K562 (cell line): ENCODE measurements around the gene TXNRD2. TPM values are rescaled to one million over a fixed set of nuclear protein-coding genes. Genes with fewer than 3 reads are reported as not detected.

Experiments used
- BDP1 ChIP-seq: IDR thresholded peaks from 3 replicates; pipeline ENCODE4 v1.6.1; 2011; ENCODE audit not compliant: insufficient read length, insufficient read depth
- BHLHE40 ChIP-seq: IDR thresholded peaks from 2 replicates; pipeline ENCODE4 v1.6.1; 2011; ENCODE audit warnings: low read length, improper control_type of control experiment
- CGGBP1 ChIP-seq: fragments of 250-450 bp; sonication (Bioruptor Pico); IDR thresholded peaks from 2 replicates; pipeline ENCODE4 v1.9.0; 2021; ENCODE audit warnings: mild to moderate bottlenecking
- DMBX1 ChIP-seq: fragments of 250-450 bp; sonication (Bioruptor Pico); IDR thresholded peaks from 2 replicates; pipeline ENCODE4 v1.8.0; 2022; ENCODE audit warnings: inconsistent platforms, mild to moderate bottlenecking, moderate library complexity, borderline replicate concordance
- KAT2B ChIP-seq: IDR thresholded peaks from one replicate; pipeline ENCODE4 v1.6.1; 2012; ENCODE audit warnings: low read depth, mild to moderate bottlenecking, control low read depth, inconsistent platforms, low read length, moderate library complexity
- NFE2L1 ChIP-seq: fragments of 450-650 bp; IDR thresholded peaks from 2 replicates; pipeline ENCODE4 v1.6.1; 2016; ENCODE audit warnings: missing genetic modification characterization, low read depth, mild to moderate bottlenecking, missing compliant biosample characterization, moderate library complexity, borderline replicate concordance
- POLR2G ChIP-seq: fragments of 200-400 bp; formaldehyde crosslinking; IDR thresholded peaks from 2 replicates; pipeline ENCODE4 v1.6.1; 2017; ENCODE audit warnings: low read depth, mild to moderate bottlenecking, antibody characterized with exemption, low read length, moderate library complexity
- SMARCC2 ChIP-seq: fragments of 450-650 bp; IDR thresholded peaks from 2 replicates; pipeline ENCODE4 v1.6.1; 2017; ENCODE audit warnings: antibody characterized with exemption, moderate library complexity, mild to moderate bottlenecking, low read depth
- SP2 ChIP-seq: IDR thresholded peaks from 2 replicates; pipeline ENCODE4 v1.6.1; 2011; ENCODE audit warnings: mild to moderate bottlenecking, low read depth, low read length, moderate library complexity; ENCODE audit not compliant: poor library complexity, severe bottlenecking; ENCODE audit errors: extremely low read depth
- ZNF639 ChIP-seq, 2 experiments: fragments of 200-800 bp in 1 of 2; sonication (Bioruptor generic) in 1 of 2; sonication (generic) in 1 of 2; formaldehyde crosslinking in 1 of 2; IDR thresholded peaks in 1 of 2; conservative IDR thresholded peaks in 1 of 2; 2 replicates each; pipeline versions ENCODE4 v1.5.0 to v1.6.1; 2016 to 2020; ENCODE audit warnings: missing compliant biosample characterization in 1 of 2, missing genetic modification characterization in 1 of 2, missing genetic modification reagents in 1 of 2
- polyA plus RNA-seq, 8 experiments: library from polyadenylated mRNA; depleted of rRNA in 4 of 8; stranded (reverse) in 5 of 8; unstranded in 3 of 8; fragments of >200 nt; fragmentation: Nextera tagmentation in 2 of 8; fragmentation: Illumina TruSeq in 1 of 8; extraction: Ambion mirVana in 2 of 8; extraction: Trizol in 1 of 8; gene quantifications; 2 replicates each; pipeline versions ENCODE4 v1.2.1 to v1.2.3, GENCODE V29; 2011 to 2014; ENCODE audit warnings: inconsistent platforms in 1 of 8, missing spikeins in 1 of 8
- total RNA-seq, 7 experiments: library from RNA; depleted of rRNA in 6 of 7; stranded (reverse); fragments of >200 nt in 6 of 7; fragmentation: Illumina TruSeq in 2 of 7; extraction: Trizol in 2 of 7; gene quantifications; 2 replicates each; pipeline versions ENCODE4 v1.2.1 to v1.2.3, GENCODE V29; 2011 to 2021; ENCODE audit warnings: low replicate concordance in 1 of 7
- TF ChIP-seq, protein P1 (sequence below), 2 experiments: fragments of 250-450 bp in 1 of 2; fragments of 450-650 bp in 1 of 2; sonication (Bioruptor Pico) in 1 of 2; IDR thresholded peaks; 2 replicates each; pipeline versions ENCODE4 v1.6.1 to v1.8.0; 2016 to 2021; ENCODE audit warnings: mild to moderate bottlenecking in 2 of 2, moderate library complexity in 2 of 2, missing compliant biosample characterization in 1 of 2, missing genetic modification characterization in 1 of 2
- TF ChIP-seq, protein P2 (sequence below): sonication (generic); formaldehyde crosslinking; IDR thresholded peaks from 2 replicates; pipeline ENCODE4 v1.8.0; 2022; ENCODE audit warnings: mild to moderate bottlenecking, missing genetic modification reagents
- TF ChIP-seq, protein P3 (sequence below): fragments of 450-650 bp; conservative IDR thresholded peaks from 2 replicates; pipeline ENCODE4 v1.6.1; 2016; ENCODE audit warnings: missing genetic modification characterization, low read depth, mild to moderate bottlenecking, missing compliant biosample characterization, moderate library complexity
- TF ChIP-seq, protein P4 (sequence below): sonication (generic); formaldehyde crosslinking; IDR thresholded peaks from 2 replicates; pipeline ENCODE4 v1.8.1; 2023; ENCODE audit warnings: missing genetic modification reagents, mild to moderate bottlenecking, borderline replicate concordance

Gene TXNRD2
- total and polyA plus RNA-seq, 9 of the 15 experiments (the other 6 are each of a cell fraction or from before 2014, with no cell fraction given): 3.3 to 80.2 (median 49.4) TPM

GRCh38 chr22:19842393-19843106, 99.1 kb downstream of the TXNRD2 start (continued):
- TF ChIP-seq, protein P1, sequence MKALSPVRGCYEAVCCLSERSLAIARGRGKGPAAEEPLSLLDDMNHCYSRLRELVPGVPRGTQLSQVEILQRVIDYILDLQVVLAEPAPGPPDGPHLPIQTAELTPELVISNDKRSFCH (CRISPR knock-in tag; IDR thresholded peaks at IDR 0.05): no peak
- TF ChIP-seq, protein P1 (tag; IDR thresholded peaks at IDR 0.05): no peak
- no peak; a peak in 1 of 4 replicates for TF ChIP-seq ZNF639 (CRISPR knock-in tag; conservative IDR thresholded peaks at IDR 0.05 in 1 of 2, IDR thresholded peaks at IDR 0.05 in 1 of 2)
- no peak for TF ChIP-seq CGGBP1 (CRISPR knock-in tag)
- no peak for TF ChIP-seq KAT2B
- TF ChIP-seq SP2: peak; percentile 20
- TF ChIP-seq, protein P2, sequence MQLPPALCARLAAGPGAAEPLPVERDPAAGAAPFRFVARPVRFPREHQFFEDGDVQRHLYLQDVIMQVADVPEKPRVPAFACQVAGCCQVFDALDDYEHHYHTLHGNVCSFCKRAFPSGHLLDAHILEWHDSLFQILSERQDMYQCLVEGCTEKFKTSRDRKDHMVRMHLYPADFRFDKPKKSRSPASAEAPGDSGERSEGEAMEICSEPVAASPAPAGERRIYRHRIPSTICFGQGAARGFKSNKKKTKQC: no peak
- TF ChIP-seq POLR2G: no peak; the same call in 1 of the 2 replicates
- no peak for TF ChIP-seq SMARCC2
- TF ChIP-seq BHLHE40: peak; percentile 12; the same call in 1 of the 2 replicates
- no peak for TF ChIP-seq DMBX1 (CRISPR knock-in tag)
- TF ChIP-seq, protein P3, sequence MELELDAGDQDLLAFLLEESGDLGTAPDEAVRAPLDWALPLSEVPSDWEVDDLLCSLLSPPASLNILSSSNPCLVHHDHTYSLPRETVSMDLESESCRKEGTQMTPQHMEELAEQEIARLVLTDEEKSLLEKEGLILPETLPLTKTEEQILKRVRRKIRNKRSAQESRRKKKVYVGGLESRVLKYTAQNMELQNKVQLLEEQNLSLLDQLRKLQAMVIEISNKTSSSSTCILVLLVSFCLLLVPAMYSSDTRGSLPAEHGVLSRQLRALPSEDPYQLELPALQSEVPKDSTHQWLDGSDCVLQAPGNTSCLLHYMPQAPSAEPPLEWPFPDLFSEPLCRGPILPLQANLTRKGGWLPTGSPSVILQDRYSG (tag): no peak
- TF ChIP-seq, protein P4, sequence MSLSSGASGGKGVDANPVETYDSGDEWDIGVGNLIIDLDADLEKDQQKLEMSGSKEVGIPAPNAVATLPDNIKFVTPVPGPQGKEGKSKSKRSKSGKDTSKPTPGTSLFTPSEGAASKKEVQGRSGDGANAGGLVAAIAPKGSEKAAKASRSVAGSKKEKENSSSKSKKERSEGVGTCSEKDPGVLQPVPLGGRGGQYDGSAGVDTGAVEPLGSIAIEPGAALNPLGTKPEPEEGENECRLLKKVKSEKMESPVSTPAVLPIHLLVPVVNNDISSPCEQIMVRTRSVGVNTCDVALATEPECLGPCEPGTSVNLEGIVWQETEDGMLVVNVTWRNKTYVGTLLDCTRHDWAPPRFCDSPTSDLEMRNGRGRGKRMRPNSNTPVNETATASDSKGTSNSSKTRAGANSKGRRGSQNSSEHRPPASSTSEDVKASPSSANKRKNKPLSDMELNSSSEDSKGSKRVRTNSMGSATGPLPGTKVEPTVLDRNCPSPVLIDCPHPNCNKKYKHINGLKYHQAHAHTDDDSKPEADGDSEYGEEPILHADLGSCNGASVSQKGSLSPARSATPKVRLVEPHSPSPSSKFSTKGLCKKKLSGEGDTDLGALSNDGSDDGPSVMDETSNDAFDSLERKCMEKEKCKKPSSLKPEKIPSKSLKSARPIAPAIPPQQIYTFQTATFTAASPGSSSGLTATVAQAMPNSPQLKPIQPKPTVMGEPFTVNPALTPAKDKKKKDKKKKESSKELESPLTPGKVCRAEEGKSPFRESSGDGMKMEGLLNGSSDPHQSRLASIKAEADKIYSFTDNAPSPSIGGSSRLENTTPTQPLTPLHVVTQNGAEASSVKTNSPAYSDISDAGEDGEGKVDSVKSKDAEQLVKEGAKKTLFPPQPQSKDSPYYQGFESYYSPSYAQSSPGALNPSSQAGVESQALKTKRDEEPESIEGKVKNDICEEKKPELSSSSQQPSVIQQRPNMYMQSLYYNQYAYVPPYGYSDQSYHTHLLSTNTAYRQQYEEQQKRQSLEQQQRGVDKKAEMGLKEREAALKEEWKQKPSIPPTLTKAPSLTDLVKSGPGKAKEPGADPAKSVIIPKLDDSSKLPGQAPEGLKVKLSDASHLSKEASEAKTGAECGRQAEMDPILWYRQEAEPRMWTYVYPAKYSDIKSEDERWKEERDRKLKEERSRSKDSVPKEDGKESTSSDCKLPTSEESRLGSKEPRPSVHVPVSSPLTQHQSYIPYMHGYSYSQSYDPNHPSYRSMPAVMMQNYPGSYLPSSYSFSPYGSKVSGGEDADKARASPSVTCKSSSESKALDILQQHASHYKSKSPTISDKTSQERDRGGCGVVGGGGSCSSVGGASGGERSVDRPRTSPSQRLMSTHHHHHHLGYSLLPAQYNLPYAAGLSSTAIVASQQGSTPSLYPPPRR (CRISPR knock-in tag): no peak
- no peak for TF ChIP-seq BDP1
- no peak for TF ChIP-seq NFE2L1 (tag)
